DOHH2 (cell line): ENCODE measurements around the gene DLST.

ENCODE experiments used
- H3F3A ChIP-seq: fragments of 200-600 bp; sonication (generic), shearing (Covaris generic); 2 replicates; pipeline ENCODE4 v1.6.0; 2016; ENCODE audit warnings: antibody characterized with exemption, mild to moderate bottlenecking; ENCODE audit not compliant: control insufficient read depth, insufficient read depth
- H3K27ac ChIP-seq: fragments of 200-600 bp; sonication (generic); 2 replicates; pipeline ENCODE4 v1.5.1; 2014; ENCODE audit warnings: low read depth, mild to moderate bottlenecking, low read length, moderate library complexity
- H3K27me3 ChIP-seq: fragments of 200-600 bp; sonication (generic); 2 replicates; pipeline ENCODE4 v1.6.1; 2014; ENCODE audit warnings: mild to moderate bottlenecking, low read length, mixed read lengths; ENCODE audit not compliant: control insufficient read depth
- H3K36me3 ChIP-seq: fragments of 200-600 bp; sonication (generic); 2 replicates; pipeline ENCODE4 v1.6.1; 2014; ENCODE audit warnings: mild to moderate bottlenecking, low read length, moderate library complexity, mixed read lengths; ENCODE audit not compliant: control insufficient read depth
- H3K4me1 ChIP-seq: fragments of 200-600 bp; sonication (generic); 2 replicates; pipeline ENCODE4 v1.6.1; 2014; ENCODE audit warnings: mild to moderate bottlenecking, low read length, mixed read lengths; ENCODE audit not compliant: control insufficient read depth
- H3K4me2 ChIP-seq: fragments of 200-600 bp; sonication (generic); 2 replicates; pipeline ENCODE4 v1.6.0; 2014; ENCODE audit warnings: mild to moderate bottlenecking, low read length, moderate library complexity
- H3K4me3 ChIP-seq: fragments of 200-600 bp; sonication (generic); 2 replicates; pipeline ENCODE4 v1.5.1; 2014; ENCODE audit warnings: mild to moderate bottlenecking, low read length, mixed read lengths
- H3K79me2 ChIP-seq: fragments of 200-600 bp; sonication (generic); 2 replicates; pipeline ENCODE4 v1.6.1; 2014; ENCODE audit warnings: mild to moderate bottlenecking, low read length, mixed read lengths; ENCODE audit not compliant: control insufficient read depth
- H3K9me2 ChIP-seq: fragments of 200-600 bp; sonication (generic); replicated peaks from 2 replicates; pipeline ENCODE4 v1.6.1; 2014; ENCODE audit warnings: mild to moderate bottlenecking, low read length, mixed read lengths; ENCODE audit not compliant: control insufficient read depth
- H3K9me3 ChIP-seq: fragments of 200-600 bp; sonication (generic); 2 replicates; pipeline ENCODE4 v1.6.1; 2014; ENCODE audit warnings: antibody characterized with exemption, low read length, mixed read lengths; ENCODE audit not compliant: control insufficient read depth, insufficient read depth
- H4K20me1 ChIP-seq: fragments of 200-600 bp; sonication (generic); 2 replicates; pipeline ENCODE4 v1.6.0; 2014; ENCODE audit warnings: low read depth, mild to moderate bottlenecking, antibody characterized with exemption, low read length, moderate library complexity; ENCODE audit not compliant: control insufficient read depth, insufficient read depth
- EZH2phosphoT487 ChIP-seq: fragments of 200-600 bp; sonication (generic); IDR thresholded peaks from 2 replicates; pipeline ENCODE4 v1.6.1; 2017; ENCODE audit warnings: borderline replicate concordance, mild to moderate bottlenecking, antibody characterized with exemption, low read length, moderate library complexity, mixed read lengths
- TF ChIP-seq, protein P1 (sequence below): fragments of 200-600 bp; sonication (generic); IDR thresholded peaks from one replicate; pipeline ENCODE4 v1.5.1; 2014; ENCODE audit warnings: antibody characterized with exemption, mild to moderate bottlenecking, low read depth, low read length; ENCODE audit not compliant: poor library complexity, severe bottlenecking

Gene DLST

DNA sequence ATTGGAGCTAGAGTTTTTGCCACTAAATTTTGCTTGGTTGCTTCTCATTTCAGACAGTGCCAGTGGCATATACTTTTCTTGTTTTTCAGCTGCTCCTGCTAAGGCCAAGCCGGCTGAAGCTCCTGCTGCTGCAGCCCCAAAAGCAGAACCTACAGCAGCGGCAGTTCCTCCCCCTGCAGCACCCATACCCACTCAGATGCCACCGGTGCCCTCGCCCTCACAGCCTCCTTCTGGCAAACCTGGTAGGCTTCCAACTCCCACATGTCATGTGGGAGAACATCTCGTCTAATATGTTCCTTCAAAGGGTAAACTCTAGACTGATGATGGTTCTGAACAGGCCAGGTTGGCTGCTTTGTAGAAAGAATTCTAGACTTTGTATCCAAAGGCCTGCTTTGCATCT is 11.0 kb downstream of the DLST start:
- H3K9me3 ChIP-seq = no peaks in the 10 kb centered on the region
- H3K4me3 ChIP-seq = no peak overlapping the region
- H3K27me3 ChIP-seq = no peaks in the 10 kb centered on the region
- H3K4me2 ChIP-seq = no peak overlapping the region
- peaks cover 38% of the 10 kb centered on the region for H3K79me2 ChIP-seq
- H3K9me2 ChIP-seq = no peaks in the 10 kb centered on the region
- TF ChIP-seq, protein P1, sequence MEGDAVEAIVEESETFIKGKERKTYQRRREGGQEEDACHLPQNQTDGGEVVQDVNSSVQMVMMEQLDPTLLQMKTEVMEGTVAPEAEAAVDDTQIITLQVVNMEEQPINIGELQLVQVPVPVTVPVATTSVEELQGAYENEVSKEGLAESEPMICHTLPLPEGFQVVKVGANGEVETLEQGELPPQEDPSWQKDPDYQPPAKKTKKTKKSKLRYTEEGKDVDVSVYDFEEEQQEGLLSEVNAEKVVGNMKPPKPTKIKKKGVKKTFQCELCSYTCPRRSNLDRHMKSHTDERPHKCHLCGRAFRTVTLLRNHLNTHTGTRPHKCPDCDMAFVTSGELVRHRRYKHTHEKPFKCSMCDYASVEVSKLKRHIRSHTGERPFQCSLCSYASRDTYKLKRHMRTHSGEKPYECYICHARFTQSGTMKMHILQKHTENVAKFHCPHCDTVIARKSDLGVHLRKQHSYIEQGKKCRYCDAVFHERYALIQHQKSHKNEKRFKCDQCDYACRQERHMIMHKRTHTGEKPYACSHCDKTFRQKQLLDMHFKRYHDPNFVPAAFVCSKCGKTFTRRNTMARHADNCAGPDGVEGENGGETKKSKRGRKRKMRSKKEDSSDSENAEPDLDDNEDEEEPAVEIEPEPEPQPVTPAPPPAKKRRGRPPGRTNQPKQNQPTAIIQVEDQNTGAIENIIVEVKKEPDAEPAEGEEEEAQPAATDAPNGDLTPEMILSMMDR = no peak
- peaks cover 11% of the 10 kb centered on the region for H3F3A ChIP-seq
- no peak overlapping the region for H3K27ac ChIP-seq
- peaks cover 96% of the 10 kb centered on the region for H3K36me3 ChIP-seq
- peaks cover 35% of the 10 kb centered on the region for H3K4me1 ChIP-seq
- peaks cover 19% of the 10 kb centered on the region for H4K20me1 ChIP-seq

DNA sequence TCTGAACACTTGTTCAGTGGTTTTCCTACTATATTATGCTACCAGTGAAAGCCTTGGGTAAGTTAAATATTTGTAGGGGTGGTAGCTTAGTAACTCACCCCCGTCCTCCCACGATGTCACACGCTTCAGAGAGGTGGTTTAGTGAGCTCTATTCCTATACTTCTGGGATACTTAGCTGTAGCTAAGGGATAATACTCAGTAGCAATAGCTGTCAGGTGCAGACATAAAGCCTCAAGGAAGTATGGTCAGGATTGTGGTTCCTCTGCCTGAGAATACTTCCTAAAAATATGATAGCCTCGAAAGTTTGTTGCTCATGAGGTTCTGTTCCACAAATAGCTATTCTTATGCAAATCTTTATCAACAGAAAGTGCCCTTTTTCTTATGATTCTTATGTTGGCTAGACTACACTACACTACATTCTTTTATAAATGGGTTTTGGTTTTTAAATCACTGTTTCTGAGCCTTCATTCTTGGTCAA is 11.9 kb downstream of the DLST start:
- no peaks in the 10 kb centered on the region for H3K27me3 ChIP-seq
- TF ChIP-seq EZH2phosphoT487 = no peak
- TF ChIP-seq, protein P1 = no peak
- peaks cover 35% of the 10 kb centered on the region for H3K4me1 ChIP-seq
- H3K9me3 ChIP-seq = no peaks in the 10 kb centered on the region
- H3K79me2 ChIP-seq = peaks cover 29% of the 10 kb centered on the region
- peaks cover 96% of the 10 kb centered on the region for H3K36me3 ChIP-seq
- H4K20me1 ChIP-seq = peaks cover 15% of the 10 kb centered on the region
- no peaks in the 10 kb centered on the region for H3K9me2 ChIP-seq
- peaks cover 12% of the 10 kb centered on the region for H3F3A ChIP-seq
- H3K4me3 ChIP-seq = no peak overlapping the region
- H3K4me2 ChIP-seq = peak overlapping the region; percentile 37
- H3K27ac ChIP-seq = no peak overlapping the region

DNA sequence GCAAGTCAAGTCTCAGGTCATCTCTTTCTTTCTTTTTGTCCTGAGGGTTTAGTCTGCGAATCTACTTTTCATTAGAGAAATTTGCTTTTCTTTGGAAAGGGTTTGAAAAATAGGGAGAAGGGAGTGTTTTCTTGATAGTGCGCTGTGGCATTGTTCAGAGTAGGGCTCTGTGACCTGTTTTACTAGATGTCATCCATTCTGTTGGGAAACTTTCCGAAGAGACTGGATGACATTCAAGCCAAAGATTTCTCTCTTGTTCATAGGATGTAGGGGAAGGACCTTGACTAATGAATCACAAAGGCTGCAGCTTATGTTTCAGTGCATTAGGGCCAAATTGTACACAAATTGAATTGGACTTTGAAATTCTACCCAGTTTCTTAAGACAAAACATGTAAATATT is 14.7 kb downstream of the DLST start:
- Histone ChIP-seq H3K9me2 (no peaks in the 10 kb centered on the region), H3K36me3 (peaks cover 100% of the 10 kb centered on the region), H3K79me2 (peaks cover 18% of the 10 kb centered on the region), H4K20me1 (peaks cover 10% of the 10 kb centered on the region; the same call in 1 of the 2 replicates), H3F3A (peaks cover 10% of the 10 kb centered on the region; the same call in 1 of the 2 replicates), H3K4me2 (no peak overlapping the region), H3K27me3 (no peaks in the 10 kb centered on the region), H3K9me3 (no peaks in the 10 kb centered on the region), H3K4me1 (peaks cover 33% of the 10 kb centered on the region), H3K4me3 (no peak overlapping the region), H3K27ac (no peak overlapping the region)
- no peak for TF ChIP-seq EZH2phosphoT487
- TF ChIP-seq, protein P1 = no peak
